PC-3 (cell line): ENCODE data around the gene CALR.

Experiments used
- EZH2 ChIP-seq: fragments of 300-600 bp; sonication (generic); IDR thresholded peaks from one replicate; pipeline ENCODE4 v1.6.1; 2017; ENCODE audit warnings: antibody characterized with exemption, mild to moderate bottlenecking, low read length; ENCODE audit not compliant: unreplicated experiment
- EZH2phosphoT487 ChIP-seq: fragments of 300-600 bp; sonication (generic); IDR thresholded peaks from 2 replicates; pipeline ENCODE4 v1.6.1; 2018; ENCODE audit warnings: mild to moderate bottlenecking, antibody characterized with exemption, low read length, borderline replicate concordance
- TF ChIP-seq, protein P1 (sequence below): fragments of 300-600 bp; sonication (generic); conservative IDR thresholded peaks from 2 replicates; pipeline ENCODE4 v1.5.1; 2017; ENCODE audit warnings: antibody characterized with exemption, low read depth, mild to moderate bottlenecking, low read length

DNA sequence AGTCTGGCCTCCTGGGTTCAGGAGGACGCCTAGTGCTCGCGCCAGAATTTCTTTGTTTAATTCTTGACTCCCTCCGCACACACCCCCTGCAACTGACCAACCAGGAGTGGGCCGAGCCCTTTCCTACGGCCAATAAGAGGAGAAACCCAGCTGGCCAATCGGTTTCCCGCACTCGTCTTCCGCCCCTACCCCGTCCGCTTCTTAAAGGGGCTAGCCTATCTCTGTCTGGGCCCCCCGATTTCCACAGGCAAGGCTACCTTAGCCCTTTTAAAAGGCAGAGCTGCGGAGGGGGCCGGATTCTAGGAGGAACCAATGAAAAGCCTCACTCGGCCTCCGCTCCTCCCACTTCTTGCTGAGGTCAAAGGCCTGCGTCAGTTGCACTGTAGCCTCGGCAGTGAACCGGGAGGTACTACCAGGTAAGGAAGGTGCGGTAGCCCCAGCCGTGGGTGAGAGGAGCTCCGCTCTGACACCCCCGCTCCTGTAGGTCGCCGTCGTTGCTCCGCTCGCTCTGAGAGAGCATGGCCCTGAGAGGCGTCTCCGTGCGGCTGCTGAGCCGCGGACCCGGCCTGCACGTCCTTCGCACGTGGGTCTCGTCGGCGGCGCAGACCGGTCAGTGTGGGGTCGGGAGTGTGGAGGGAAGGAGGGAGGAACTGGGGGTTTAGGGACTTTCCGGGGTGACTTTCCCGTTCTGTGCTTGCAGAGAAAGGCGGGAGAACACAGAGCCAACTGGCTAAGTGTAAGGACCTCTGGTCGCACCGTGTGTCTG is 47.4 kb upstream of the CALR start, which contains the start of gene GCDH:
- TF ChIP-seq, protein P1, sequence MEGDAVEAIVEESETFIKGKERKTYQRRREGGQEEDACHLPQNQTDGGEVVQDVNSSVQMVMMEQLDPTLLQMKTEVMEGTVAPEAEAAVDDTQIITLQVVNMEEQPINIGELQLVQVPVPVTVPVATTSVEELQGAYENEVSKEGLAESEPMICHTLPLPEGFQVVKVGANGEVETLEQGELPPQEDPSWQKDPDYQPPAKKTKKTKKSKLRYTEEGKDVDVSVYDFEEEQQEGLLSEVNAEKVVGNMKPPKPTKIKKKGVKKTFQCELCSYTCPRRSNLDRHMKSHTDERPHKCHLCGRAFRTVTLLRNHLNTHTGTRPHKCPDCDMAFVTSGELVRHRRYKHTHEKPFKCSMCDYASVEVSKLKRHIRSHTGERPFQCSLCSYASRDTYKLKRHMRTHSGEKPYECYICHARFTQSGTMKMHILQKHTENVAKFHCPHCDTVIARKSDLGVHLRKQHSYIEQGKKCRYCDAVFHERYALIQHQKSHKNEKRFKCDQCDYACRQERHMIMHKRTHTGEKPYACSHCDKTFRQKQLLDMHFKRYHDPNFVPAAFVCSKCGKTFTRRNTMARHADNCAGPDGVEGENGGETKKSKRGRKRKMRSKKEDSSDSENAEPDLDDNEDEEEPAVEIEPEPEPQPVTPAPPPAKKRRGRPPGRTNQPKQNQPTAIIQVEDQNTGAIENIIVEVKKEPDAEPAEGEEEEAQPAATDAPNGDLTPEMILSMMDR: no peak
- no peak for TF ChIP-seq EZH2
- no peak for TF ChIP-seq EZH2phosphoT487
